ENCODE results near the gene UPK3B.
"Not testable (repeated sequence)": the region's sequence is repeated elsewhere in the genome, so short reads cannot be mapped to it uniquely, and the experiment has no call there.

The UPK3B gene

DNA sequence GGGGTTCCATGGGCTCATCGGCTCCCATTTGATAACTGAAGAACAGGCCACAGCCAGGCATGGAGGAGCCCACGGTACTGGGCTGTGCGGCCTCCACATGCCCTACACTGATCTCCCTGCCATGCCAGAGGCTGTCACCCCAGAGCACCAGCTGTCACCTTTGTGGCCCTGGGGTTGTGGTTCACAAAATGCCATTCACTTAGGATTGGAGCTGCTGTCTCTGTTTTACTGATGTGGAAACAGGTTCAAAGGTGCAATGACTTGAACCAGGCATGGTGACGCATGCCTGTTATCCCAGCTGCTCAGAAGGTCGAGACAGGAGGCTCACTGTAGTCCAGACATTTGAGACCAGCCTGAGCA lies 4.3 kb upstream of the UPK3B start:
- no peak overlapping the region for H3K4me3 ChIP-seq (ENCODE audit: low read depth, low read length)
- TF ChIP-seq, protein P1, sequence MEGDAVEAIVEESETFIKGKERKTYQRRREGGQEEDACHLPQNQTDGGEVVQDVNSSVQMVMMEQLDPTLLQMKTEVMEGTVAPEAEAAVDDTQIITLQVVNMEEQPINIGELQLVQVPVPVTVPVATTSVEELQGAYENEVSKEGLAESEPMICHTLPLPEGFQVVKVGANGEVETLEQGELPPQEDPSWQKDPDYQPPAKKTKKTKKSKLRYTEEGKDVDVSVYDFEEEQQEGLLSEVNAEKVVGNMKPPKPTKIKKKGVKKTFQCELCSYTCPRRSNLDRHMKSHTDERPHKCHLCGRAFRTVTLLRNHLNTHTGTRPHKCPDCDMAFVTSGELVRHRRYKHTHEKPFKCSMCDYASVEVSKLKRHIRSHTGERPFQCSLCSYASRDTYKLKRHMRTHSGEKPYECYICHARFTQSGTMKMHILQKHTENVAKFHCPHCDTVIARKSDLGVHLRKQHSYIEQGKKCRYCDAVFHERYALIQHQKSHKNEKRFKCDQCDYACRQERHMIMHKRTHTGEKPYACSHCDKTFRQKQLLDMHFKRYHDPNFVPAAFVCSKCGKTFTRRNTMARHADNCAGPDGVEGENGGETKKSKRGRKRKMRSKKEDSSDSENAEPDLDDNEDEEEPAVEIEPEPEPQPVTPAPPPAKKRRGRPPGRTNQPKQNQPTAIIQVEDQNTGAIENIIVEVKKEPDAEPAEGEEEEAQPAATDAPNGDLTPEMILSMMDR (IDR thresholded peaks at IDR 0.05; ENCODE audit: borderline replicate concordance, insufficient read depth, low read depth, low read length), result no peak

DNA sequence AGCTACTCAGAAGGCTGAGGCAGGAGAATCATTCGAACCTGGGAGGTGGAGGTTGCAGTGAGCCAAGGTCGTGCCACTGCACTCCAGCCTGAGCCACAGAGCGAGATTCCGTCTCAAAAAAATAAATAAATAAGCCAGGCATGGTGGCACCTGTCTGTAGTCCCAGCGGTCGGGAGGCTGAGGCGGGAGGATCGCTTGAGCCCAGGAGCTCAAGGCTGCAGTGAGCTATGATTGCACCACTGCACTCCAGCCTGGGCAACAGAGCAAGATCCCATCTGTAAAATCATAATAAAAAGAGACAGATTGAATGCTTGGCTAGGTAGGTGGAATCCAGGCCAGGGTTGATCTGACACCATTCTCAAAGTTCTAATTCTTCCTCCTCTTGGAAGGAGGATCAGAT lies 3.7 kb upstream of the UPK3B start:
- not testable (repeated sequence) for H3K4me3 ChIP-seq (ENCODE audit: low read depth, low read length)

DNA sequence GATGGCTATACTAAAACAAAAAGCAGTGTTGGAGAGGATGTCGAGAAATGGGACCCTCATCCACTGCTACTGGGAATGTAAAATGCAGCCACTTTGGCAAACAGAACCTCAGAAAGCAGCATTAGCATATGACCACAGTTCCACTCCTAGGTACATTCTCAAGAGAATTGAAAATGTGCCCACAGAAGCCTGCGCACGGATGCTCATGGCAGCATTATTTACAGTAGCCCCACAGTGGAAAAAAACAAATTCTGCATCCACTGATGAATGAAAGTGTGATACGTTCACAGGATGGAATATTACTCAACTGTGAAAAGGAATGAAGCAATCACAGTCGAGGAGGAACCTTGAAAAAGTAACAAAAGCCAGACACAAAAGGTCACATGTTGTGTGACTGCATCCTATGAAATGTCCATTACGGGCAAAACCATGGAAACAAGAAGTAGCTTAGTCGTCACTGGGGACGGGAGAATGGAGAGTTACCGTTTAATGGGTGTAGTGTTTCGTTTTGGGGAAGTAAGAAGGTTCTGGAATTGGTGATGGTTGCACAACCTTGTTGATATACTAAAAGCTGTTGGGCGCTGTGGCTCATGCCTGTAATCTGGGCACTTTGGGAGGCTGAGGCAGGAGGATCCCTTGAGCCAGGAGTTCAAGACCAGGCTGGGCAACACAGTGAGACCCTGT lies 2.5 kb upstream of the UPK3B start:
- H3K4me3 ChIP-seq (ENCODE audit: low read depth, low read length), result no peak overlapping the region
- TF ChIP-seq, protein P1 (IDR thresholded peaks at IDR 0.05; ENCODE audit: borderline replicate concordance, insufficient read depth, low read depth, low read length), result no peak

DNA sequence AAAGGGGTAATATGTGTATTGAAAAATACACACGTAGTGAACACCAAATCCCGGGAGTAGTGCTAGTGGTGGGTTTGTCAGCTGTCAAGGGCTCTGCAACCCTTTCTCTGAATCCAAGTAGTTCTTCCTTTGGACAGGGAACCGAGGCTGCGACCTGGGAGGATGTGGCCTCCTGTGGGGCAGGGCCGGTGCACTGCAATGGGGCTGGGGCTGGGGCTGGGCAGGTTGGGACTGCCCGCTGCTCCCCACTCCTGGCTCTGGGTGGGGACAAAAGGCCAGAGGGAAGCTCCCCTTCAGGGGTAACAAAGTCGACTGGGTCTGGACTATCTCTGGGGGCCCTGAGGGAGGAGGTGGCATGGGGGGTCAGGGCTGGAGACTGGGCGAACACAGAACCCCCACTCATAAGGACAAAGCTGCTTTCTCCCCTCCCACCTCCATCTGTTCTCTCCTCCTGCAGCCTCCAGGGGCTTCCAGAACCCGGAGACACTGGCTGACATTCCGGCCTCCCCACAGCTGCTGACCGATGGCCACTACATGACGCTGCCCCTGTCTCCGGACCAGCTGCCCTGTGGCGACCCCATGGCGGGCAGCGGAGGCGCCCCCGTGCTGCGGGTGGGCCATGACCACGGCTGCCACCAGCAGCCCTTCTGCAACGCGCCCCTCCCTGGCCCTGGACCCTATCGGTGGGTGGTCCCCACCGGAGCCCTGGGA lies 1.0 kb downstream of the UPK3B start:
- H3K4me3 ChIP-seq (ENCODE audit: low read depth, low read length), result not testable (repeated sequence)

DNA sequence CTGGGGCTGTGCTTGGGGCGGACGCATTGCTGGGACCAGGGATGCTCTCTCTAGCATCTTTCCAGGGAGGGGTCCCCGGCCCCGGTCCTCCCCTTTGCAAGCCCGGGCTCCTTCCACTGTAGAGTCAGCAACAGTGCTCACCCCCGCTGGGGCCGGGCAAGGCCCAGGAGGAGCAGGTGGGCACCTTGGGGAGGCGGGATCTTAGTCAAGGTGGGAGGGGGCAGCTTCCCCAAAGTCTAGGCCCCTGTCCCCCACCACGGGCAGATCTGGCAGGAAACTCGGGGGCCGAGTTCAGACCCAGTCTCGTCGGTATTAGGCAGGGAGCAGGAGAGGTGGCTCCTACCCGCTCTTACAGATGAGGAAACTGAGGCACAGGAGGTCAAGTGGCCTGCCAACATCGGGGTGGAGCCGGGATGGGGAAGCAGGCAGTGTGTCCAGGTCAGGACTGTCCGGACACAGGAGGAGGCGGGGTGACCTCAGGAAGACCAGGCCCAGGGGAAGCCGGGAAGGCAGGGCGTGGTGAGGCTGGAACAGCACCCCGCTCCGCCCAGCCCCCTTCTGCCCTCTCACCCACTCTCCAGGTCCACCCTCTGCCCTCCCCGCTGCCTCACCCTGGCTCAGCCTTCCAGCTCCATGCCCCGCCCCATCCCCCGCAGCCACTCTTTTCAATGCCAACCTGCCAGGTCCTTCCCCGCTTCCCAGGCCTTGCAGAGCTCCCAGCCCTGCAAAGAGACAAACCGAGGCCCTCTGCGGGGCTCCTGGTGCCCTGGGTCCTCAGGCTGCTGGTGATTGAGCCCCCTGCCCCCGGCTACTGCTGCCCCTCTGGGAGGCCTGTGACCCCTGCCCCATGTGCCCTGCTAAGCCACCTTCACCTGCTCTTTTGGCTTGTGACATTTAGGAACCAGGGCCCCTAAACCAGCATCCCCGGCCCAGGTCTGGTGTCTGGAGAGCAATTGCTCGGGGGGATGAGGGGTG lies 1.8 kb downstream of the UPK3B start:
- not testable (repeated sequence) for H3K4me3 ChIP-seq (ENCODE audit: low read depth, low read length)

DNA sequence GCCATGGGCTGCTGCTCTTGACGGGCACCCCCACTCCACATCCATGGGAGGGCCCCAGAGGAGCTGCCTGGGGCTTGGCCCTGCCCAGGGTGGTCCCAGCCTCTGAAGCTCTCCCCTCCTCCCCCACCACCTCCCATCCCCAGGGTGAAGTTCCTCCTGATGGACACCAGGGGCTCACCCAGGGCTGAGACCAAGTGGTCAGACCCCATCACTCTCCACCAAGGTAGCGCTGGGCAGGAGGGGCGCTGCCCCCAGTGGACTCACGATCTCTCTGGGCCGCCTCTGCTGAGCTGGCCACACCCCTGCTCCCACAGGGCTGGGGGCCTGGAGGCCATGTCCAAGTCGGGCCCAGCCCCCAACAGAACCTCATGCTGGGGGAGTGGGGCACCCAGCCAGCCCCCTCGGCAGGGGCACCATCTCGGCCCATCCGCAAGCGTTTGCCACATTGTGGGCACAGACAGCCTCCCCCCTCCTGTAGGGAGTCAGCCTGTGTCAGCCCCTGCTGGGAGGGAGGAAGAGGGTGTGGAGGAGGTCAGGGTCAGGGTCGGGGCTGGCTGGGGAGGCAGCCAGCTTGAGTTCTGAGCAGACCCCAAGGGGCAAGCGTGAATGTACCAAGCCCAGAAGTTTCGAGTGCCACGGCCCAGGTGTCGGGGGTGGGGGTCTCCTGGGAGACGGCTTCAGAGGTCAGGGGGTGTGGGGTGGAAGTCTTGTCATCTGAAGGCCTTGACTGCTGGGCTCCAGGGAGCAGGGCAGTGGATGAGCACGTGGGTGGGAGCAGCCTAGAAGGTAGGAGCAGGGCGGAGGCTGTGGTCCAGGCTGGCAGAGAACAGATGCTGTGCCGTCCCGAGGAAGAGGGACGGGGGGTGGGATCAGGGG lies 2.8 kb downstream of the UPK3B start:
- TF ChIP-seq, protein P1 (IDR thresholded peaks at IDR 0.05; ENCODE audit: borderline replicate concordance, insufficient read depth, low read depth, low read length), result peak; percentile 19; the same call in 1 of the 2 replicates
- no peak overlapping the region for H3K4me3 ChIP-seq (ENCODE audit: low read depth, low read length)

DNA sequence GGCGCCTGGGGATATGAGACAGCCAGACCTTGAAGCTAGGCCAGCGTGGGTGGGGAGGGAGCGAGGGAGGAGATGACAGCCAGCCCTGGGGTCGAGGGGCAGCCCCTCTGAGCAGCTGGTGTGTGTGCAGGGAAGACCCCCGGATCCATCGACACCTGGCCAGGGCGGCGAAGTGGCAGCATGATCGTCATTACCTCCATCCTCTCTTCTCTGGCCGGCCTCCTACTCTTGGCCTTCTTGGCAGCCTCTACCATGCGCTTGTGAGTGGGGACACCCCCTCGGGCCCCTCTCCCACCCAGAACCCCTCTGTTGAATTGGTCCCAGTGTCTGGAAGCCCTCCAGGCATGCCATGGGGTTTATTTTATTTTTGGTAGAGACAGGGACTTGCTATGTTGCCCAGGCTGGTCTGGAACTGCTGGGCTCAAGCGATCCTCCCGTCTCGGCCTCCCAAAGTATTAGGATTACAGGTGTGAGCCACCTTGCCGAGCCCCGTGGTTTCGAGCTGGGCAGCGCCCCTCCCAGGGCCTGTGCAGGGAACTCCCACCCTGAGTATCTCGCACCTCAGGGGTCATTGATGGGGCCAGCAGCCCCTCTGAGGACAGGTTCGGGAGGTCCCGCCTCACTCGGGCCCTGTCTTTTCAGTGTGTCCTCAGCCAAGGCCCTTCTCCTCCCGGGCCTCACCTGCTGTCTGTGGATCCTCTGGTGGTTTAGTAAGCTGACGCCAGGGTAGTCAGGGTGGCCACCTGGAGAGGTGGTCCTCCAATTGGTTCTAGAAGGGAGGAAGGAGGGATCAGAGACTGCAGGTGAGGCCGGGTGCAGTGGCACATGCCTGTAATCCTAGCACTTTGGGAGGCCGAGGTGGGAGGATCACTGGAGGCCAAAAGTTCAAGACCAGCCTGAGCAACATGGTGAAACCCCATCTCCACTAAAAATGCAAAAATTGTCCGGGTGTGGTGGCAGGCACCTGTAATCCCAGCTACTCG lies 3.8 kb downstream of the UPK3B start:
- TF ChIP-seq, protein P1 (IDR thresholded peaks at IDR 0.05; ENCODE audit: borderline replicate concordance, insufficient read depth, low read depth, low read length), result no peak
- no peak overlapping the region for H3K4me3 ChIP-seq (ENCODE audit: low read depth, low read length)
